Peyer's patch (tissue), 4 donors: Measurements from ENCODE around the gene FAM83F.

Experiments
- POLR2A ChIP-seq, 2 donors: fragments of 450-650 bp; IDR thresholded peaks; one replicate each; pipeline ENCODE4 v1.5.1; 2017; ENCODE audit warnings: antibody characterized with exemption in 2 of 2, mild to moderate bottlenecking in 2 of 2, moderate library complexity in 2 of 2
- TF ChIP-seq, protein P1 (sequence below), 6 experiments: fragments of 450-650 bp in 4 of 6; fragments of 200-600 bp in 2 of 6; sonication (generic) in 1 of 6; IDR thresholded peaks; one replicate each; pipeline ENCODE4 v1.5.1; 2017 to 2019; ENCODE audit warnings: antibody characterized with exemption in 6 of 6, mild to moderate bottlenecking in 3 of 6, moderate library complexity in 1 of 6

DNA sequence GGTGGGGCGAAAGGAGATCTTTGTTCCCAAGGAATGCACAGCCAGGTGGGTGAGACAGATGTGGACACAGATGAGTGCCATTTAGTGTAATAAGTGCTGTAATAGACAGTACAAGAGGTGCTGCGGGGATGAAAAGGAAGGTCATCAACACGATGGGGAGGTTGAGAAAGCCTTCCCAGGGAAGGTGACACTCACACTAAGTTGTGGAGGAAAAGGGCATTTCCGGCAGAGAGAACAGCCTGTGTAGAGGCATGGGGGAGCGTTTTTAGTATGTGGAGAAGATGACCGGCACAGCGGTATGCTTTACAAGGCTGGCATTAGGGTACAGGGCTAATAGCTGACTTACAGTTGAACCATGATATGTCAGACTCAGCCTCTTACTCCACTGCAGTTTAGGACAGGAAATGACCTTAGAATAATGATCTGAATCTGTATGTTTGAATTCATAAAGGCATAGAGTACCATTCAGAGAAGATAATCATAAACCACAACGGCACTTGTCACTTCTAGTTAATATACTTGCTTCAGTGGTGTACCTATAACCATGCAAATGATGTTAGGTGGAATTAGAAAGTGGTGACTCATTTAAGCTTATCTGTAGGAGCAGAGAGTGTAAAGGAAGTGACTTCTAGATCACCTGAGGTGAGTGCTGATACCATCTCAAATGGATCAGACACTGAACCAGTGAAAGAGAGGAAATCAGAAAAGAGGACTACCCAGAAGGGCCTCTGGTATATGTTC, 60.6 kb downstream of the FAM83F start:
- TF ChIP-seq, protein P1, sequence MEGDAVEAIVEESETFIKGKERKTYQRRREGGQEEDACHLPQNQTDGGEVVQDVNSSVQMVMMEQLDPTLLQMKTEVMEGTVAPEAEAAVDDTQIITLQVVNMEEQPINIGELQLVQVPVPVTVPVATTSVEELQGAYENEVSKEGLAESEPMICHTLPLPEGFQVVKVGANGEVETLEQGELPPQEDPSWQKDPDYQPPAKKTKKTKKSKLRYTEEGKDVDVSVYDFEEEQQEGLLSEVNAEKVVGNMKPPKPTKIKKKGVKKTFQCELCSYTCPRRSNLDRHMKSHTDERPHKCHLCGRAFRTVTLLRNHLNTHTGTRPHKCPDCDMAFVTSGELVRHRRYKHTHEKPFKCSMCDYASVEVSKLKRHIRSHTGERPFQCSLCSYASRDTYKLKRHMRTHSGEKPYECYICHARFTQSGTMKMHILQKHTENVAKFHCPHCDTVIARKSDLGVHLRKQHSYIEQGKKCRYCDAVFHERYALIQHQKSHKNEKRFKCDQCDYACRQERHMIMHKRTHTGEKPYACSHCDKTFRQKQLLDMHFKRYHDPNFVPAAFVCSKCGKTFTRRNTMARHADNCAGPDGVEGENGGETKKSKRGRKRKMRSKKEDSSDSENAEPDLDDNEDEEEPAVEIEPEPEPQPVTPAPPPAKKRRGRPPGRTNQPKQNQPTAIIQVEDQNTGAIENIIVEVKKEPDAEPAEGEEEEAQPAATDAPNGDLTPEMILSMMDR (IDR thresholded peaks at IDR 0.05): no peak
- no peak for TF ChIP-seq POLR2A (IDR thresholded peaks at IDR 0.05)
